Pancreas (tissue), 10 donors: Measurements from ENCODE around the gene ARL15. TPM values are rescaled to one million over a fixed set of nuclear protein-coding genes. Genes with fewer than 3 reads are reported as not detected.

Experiments used
- ATAC-seq, 4 donors: fragments of 200-7000 bp; cut with Tn5 transposase; one replicate each; pipeline versions ENCODE4 v1.8.0 to v1.9.1; 2020; ENCODE audit warnings: mild to moderate bottlenecking in 4 of 4, moderate library complexity in 4 of 4
- DNase-seq, 6 donors: peaks; one replicate each; pipeline ENCODE4 v3.0.0-alpha.2; 2020
- FAIRE-seq: peaks from 2 replicates; lab custom pipeline; 2012; peaks lifted over from hg19 to GRCh38; lab: Jason Lieb, UNC
- H3K27ac ChIP-seq, 4 donors: fragments of 200-600 bp; sonication (generic); 1 replicate in 3 of 4; 2 replicates in 1 of 4; pipeline versions ENCODE4 v1.5.0 to v1.8.0; 2020
- H3K27me3 ChIP-seq, 4 donors: fragments of 200-600 bp; one replicate each; pipeline ENCODE4 v1.8.0; 2021
- H3K36me3 ChIP-seq, 3 donors: fragments of 200-600 bp; sonication (generic) in 1 of 3; one replicate each; pipeline versions ENCODE4 v1.5.0 to v1.8.0; 2020 to 2021
- H3K4me1 ChIP-seq, 3 donors: fragments of 200-600 bp; one replicate each; pipeline ENCODE4 v1.8.0; 2021
- H3K4me3 ChIP-seq, 4 donors: fragments of 200-600 bp; sonication (generic) in 2 of 4; one replicate each; pipeline versions ENCODE4 v1.5.0 to v1.8.0; 2020 to 2021
- H3K9me3 ChIP-seq, 4 donors: fragments of 200-600 bp; one replicate each; pipeline ENCODE4 v1.8.0; 2021
- CTCF ChIP-seq, 4 donors: fragments of 200-600 bp; sonication (generic) in 3 of 4; IDR thresholded peaks; one replicate each; pipeline versions ENCODE4 v1.5.0 to v1.8.0; 2021; ENCODE audit warnings: antibody characterized with exemption in 4 of 4
- WGBS, 2 donors: extraction: QIAGEN DNeasy Blood & Tissue Kit; methylation state at CpG; one replicate each; pipeline ENCODE4 v1.1.7; 2013; 5-methylcytosine and 5-hydroxymethylcytosine counted together
- intact Hi-C, 3 donors: fragments of 100-400 bp; cut with DNase I; formaldehyde crosslinking; loops; one replicate each; pipeline versions ENCODE4 v1.11.1 to v1.14.2; 2022
- polyA plus RNA-seq, 2 donors: library from polyadenylated mRNA; stranded (reverse); fragments of 200-250 nt; gene quantifications; one replicate each; pipeline ENCODE4 v1.2.3, GENCODE V29; 2013
- total RNA-seq, 6 donors: library from RNA; stranded (reverse); fragmentation: NEBNext Ultra II Directional in 4 of 6; extraction: Animal tissue kit (Norgen Biotek cat#: 25700) in 4 of 6; gene quantifications; one replicate each; pipeline versions ENCODE4 v1.2.1 to v1.2.4, GENCODE V29; 2021 to 2023
- donor health status: healthy with polysubstance abuse.
- donor health status: DM: no; HTN: no; CAD: no; lungs with moderate emphysema.
- donor health status: DM: no; HTN: no; CAD: no.
- donor health status: control.
- donor health status: control.
- donor health status: Bipolar disorder and iron deficiency.
- donor health status: DM: yes; HTN: yes; CAD: no.
- donor health status: DM: no; HTN: no; CAD: no.
- donor health status: DM: no; HTN: no; CAD: no.
- donor health status: DM: yes; HTN: yes; CAD: no.

The ARL15 gene
- total and polyA plus RNA-seq, 8 donors: 3.9 to 14.0 (median 6.7) TPM

GRCh38 chr5:54212331-54212730 is 98.0 kb downstream of the ARL15 start:
- peaks cover 0 to 4% (median 0%) of the 10 kb centered on the region in 3 donors for H3K4me1 ChIP-seq
- no peak for DNase-seq
- no peak for FAIRE-seq
- no peaks in the 10 kb centered on the region for H3K27me3 ChIP-seq
- intact Hi-C loops: no loop called here
- ATAC-seq: no peak
- no peaks in the 10 kb centered on the region for H3K9me3 ChIP-seq
- no peak overlapping the region for H3K27ac ChIP-seq
- H3K36me3 ChIP-seq: no peaks in the 10 kb centered on the region
- no peak for TF ChIP-seq CTCF (IDR thresholded peaks at IDR 0.05)
- H3K4me3 ChIP-seq: no peak overlapping the region
- WGBS, 2 donors: 73 to 76% methylated on average over 1 of the region's 1 CpG

DNA sequence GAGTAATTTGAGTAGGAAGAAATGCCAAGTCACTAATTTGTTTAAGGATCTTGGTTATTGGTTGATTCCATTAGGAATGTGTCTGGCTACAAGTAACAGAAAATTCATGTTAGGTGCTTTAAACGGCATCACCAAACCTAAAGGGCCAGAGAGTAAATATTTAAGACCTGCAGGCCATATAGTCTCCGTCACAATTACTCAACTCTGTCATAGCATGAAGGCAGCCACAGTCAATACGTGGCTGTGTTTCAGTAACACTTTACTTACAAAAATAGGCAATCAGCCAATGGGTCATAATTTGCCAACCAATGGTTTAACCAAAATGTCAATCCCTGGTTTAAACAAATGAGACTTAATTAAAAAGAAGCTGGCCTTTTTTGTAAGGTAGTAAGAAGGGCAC is 98.5 kb downstream of the ARL15 start:
- H3K9me3 ChIP-seq: no peaks in the 10 kb centered on the region
- H3K4me1 ChIP-seq: peaks cover 0 to 4% (median 0%) of the 10 kb centered on the region in 3 donors
- ATAC-seq: no peak
- H3K4me3 ChIP-seq: no peak overlapping the region
- H3K27ac ChIP-seq: no peak overlapping the region
- TF ChIP-seq CTCF (IDR thresholded peaks at IDR 0.05): no peak
- no peaks in the 10 kb centered on the region for H3K27me3 ChIP-seq
- FAIRE-seq: no peak
- no peak for DNase-seq
- H3K36me3 ChIP-seq: no peaks in the 10 kb centered on the region
- intact Hi-C loops: no loop called here
- 42 to 61% methylated on average over 3 of the region's 3 CpGs for WGBS, 2 donors

DNA sequence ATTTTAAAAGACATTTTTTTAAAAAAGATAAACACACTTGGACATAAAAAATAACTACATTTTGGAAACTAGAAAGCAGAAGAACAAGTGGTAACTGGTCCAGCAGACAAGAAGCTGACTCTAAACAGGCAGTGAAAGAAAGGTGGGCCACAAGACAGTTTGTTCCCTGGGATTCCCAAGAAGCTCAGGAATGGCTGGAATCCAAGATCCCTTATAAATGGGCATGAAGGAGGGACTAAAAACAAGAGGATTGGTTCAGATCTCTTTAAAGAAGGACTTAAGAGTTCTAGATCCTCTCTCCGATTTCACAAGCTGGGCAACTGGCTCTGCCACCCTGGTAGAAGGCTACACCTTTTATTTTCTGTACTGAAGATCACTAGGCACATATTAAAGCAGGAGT is 102.8 kb downstream of the ARL15 start:
- intact Hi-C loops: no loop called here
- H3K36me3 ChIP-seq: no peaks in the 10 kb centered on the region
- DNase-seq: no peak
- 90 to 100% methylated on average over 1 of the region's 1 CpG for WGBS, 2 donors
- H3K9me3 ChIP-seq: no peaks in the 10 kb centered on the region
- H3K27ac ChIP-seq: no peak overlapping the region
- no peaks in the 10 kb centered on the region for H3K27me3 ChIP-seq
- H3K4me1 ChIP-seq: peaks cover 0 to 4% (median 0%) of the 10 kb centered on the region in 3 donors
- no peak for TF ChIP-seq CTCF (IDR thresholded peaks at IDR 0.05)
- FAIRE-seq: no peak
- ATAC-seq: no peak
- H3K4me3 ChIP-seq: no peak overlapping the region

GRCh38 chr5:54206580-54207229 is 103.7 kb downstream of the ARL15 start:
- intact Hi-C loops: no loop called here
- H3K27ac ChIP-seq: no peak overlapping the region
- no peak overlapping the region for H3K4me3 ChIP-seq
- 84 to 86% methylated on average over 7 of the region's 7 CpGs for WGBS, 2 donors
- no peaks in the 10 kb centered on the region for H3K27me3 ChIP-seq
- TF ChIP-seq CTCF (IDR thresholded peaks at IDR 0.05): no peak
- H3K9me3 ChIP-seq: no peaks in the 10 kb centered on the region
- DNase-seq (no peak), FAIRE-seq (no peak), ATAC-seq (no peak)
- peaks cover 0 to 4% (median 0%) of the 10 kb centered on the region in 3 donors for H3K4me1 ChIP-seq
- no peaks in the 10 kb centered on the region for H3K36me3 ChIP-seq

DNA sequence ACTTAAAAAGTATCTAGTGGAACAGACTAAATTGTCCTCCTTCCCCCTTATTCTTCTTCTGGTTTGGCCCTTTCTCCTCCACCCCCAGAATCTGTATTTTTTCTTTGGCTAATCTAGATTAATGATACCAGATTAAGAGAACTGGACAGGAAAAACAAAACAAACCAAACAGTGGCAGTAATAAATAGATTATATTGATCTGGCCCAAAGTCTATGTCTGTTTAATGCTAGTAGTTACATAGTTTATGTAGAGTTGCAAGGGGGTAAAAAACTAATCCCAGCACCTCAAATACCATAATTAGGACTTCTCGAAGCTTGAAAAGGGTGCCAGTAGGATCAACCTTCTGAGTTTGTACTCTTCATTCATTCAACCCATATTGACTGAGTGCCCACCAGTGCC is 104.5 kb downstream of the ARL15 start:
- peaks cover 0 to 4% (median 0%) of the 10 kb centered on the region in 3 donors for H3K4me1 ChIP-seq
- no peak for ATAC-seq

More for the DNA sequence above, 104.5 kb downstream of the ARL15 start:
- FAIRE-seq: no peak
- no peaks in the 10 kb centered on the region for H3K27me3 ChIP-seq
- no peak for DNase-seq
- H3K36me3 ChIP-seq: no peaks in the 10 kb centered on the region
- no peaks in the 10 kb centered on the region for H3K9me3 ChIP-seq
- H3K27ac ChIP-seq: no peak overlapping the region
- 83 to 92% methylated on average over 1 of the region's 1 CpG for WGBS, 2 donors
- intact Hi-C loops: no loop called here
- no peak overlapping the region for H3K4me3 ChIP-seq
- TF ChIP-seq CTCF (IDR thresholded peaks at IDR 0.05): no peak
